Stimulated activated naive CD8-positive, alpha-beta T cell treated with anti-CD3 and anti-CD28 coated beads, Interleukin-15, Interleukin-2, amounts not matched to agents 100 U/mL and 50 U/mL, for 24 hours (primary cell): ENCODE results near the gene ELP4.
"Not testable (repeated sequence)": the region's sequence is repeated elsewhere in the genome, so short reads cannot be mapped to it uniquely, and the experiment has no call there.

Experiments used
- ATAC-seq: fragments of 150-1000 bp; cut with Tn5 transposase; one replicate; pipeline ENCODE4 v1.10.0; 2021
- DNase-seq: peaks from one replicate; pipeline ENCODE4 v3.0.0; 2021

ELP4 gene

DNA sequence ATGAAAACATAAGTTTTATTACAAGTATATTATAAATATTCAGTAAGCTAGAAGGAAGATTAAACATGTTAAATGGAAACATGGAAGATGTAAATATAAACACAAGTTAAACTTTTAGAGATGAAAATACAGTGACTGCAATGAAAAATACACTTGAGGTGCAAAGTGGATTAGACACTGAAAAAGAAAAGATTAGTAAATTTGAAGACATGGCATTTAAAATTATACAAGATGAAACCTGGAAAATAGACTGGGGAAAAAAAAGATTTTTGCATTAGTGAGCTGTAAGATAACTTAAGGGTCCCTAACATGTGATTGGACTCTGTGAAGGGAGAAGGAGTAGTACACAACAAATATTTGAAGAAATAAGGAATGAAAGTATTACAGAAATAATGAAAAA, 33.3 kb downstream of the ELP4 start:
- ATAC-seq (no peak), DNase-seq (no peak)

DNA sequence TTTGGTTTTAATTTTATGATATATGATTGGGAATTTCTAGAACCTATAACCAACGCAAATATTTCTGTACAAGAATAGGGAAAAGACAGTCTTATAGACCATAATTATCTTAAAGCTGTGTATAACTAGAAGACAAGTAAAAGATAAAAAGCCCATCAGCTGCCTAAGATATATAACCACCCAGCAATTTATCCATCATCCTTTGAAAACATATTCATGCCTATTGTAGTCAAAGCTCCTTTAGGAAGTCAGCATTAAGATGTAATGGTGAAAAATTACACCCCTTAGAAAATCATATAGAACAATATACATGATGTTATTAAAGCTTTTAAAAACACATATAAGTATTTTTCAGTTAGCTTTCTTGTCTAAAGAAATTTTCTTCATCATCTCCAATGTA, 46.4 kb downstream of the ELP4 start:
- no peak for DNase-seq
- no peak for ATAC-seq

DNA sequence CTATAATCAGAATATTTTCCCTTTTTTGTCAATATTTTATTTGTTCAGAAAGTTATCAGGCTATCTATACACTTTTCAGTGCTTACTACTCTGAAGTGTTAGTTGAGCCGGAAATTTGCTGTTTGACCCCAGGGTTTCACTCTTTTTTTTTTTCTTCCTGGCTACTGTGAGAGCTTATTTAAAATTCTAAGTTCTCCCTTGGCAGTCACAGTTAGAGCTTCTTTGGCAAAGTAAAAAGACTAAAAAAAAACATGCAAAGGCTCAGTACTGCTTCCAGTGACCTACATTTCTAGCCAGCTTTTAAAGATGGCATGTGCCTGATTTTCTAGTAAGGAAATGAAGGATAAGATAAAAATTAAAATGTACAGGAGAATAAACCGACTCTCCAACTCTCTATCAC, 48.4 kb downstream of the ELP4 start:
- ATAC-seq = no peak

DNA sequence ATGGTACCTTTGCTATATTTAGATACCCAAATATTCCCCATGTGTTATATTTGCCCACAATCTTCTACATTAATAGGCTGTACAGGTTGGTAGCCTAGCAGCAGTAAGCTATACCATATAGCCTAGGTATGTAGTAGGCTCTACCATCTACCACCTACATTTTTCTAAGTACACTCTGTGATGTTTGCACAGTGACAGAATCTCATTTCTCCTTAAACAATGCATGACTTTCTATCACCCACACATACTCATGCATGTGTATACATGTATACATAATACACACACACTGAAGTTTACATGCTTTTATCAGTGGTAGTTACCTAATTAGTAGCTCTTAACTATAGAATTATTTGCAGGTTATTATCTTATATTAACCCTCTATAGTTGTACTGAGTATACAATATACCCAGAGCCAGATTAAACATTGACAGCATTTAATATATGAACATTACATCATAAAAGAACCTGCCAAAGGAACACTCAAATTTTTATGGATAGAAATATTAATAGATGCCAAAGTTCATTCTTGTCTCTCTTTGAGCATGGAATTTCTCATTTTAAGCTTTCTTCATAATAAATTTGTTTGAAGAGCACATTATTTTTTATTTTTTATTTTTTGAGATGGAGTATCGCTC, 51.4 kb downstream of the ELP4 start:
- ATAC-seq = no peak
- no peak for DNase-seq

More for the DNA sequence above, 48.4 kb downstream of the ELP4 start:
- no peak for DNase-seq

DNA sequence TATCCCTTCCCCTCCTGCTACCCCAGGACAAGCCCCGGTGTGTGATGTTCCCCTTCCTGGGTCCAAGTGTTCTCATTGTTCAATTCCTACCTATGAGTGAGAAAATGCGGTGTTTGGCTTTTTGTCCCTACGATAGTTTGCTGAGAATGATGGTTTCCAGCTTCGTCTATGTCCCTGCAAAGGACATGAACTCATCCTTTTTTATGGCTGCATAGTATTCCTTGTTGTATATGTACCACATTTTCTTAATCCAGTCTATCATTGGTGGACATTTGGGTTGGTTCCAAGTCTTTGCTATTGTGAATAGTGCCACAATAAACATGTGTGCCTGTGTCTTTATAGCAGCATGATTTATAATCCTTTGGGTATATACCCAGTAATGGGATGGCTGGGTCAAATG, 55.0 kb downstream of the ELP4 start:
- not testable (repeated sequence) for ATAC-seq, DNase-seq

DNA sequence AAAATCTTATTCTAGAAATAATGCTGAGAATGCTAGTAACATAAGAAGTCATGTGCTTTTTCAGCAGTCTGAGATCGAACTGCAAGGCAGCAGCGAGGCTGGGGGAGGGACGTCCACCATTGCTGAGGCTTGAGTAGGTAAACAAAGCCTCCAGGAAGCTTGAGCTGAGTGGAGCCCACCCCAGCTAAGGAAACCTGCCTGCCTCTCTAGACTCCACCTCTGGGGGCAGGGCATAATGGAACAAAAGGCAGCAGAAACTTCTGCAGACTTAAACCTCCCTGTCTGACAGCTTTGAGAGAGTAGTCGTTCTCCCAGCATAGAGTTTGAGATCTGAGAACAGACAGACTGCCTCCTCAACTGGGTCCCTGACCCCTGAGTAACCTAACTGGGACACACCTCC, 64.6 kb downstream of the ELP4 start:
- not testable (repeated sequence) for ATAC-seq, DNase-seq

DNA sequence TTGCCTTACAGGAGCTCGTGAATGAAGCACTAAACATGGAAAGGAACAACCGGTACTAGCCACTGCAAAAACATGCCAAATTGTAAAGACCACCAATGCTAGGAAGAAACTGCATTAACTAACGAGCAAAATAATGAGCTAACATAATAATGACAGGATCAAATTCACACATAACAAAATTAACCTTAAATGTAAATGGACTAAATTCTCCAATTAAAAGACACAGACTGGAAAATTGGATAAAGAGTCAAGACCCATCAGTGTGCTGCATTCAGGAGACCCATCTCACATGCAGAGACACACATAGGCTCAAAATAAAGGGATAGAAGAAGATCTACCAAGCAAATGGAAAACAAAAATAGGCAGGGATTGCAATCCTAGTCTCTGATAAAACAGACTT, 66.2 kb downstream of the ELP4 start:
- not testable (repeated sequence) for DNase-seq, ATAC-seq

DNA sequence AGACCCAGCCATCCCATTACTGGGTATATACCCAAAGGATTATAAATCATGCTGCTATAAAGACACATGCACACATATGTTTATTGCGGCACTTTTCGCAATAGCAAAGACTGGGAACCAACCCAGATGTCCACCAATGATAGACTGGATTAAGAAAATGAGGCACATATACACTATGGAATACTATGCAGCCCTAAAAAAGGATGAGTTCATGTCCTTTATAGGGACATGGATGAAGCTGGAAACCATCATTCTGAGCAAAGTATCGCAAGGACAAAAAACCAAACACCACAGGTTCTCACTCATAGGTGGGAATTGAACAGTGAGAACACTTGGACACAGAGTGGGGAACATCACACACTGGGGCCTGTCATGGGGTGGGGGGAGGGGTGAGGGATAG, 69.8 kb downstream of the ELP4 start:
- not testable (repeated sequence) for DNase-seq

DNA sequence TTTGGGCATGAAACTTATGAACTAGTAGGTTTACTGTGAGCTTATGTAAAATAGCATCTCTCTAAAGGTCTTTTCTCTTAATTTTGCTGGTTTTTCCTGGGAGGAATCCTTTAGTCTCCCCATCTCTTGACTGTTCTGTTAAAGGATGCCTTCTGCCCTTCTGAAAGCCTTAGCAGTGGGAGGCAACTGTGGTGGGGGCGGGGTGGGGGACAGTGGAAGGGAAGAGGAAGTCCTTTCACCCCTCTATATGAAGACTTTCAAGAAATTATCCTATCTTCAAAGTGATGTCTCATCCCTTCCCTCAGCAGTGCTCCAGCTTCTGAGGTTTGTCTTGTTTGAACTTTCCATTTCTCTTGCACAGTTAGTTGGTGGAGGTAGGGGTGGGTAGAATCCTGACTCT, 73.1 kb downstream of the ELP4 start:
- DNase-seq (no peak), ATAC-seq (no peak)

More for the DNA sequence above, 69.8 kb downstream of the ELP4 start:
- not testable (repeated sequence) for ATAC-seq

DNA sequence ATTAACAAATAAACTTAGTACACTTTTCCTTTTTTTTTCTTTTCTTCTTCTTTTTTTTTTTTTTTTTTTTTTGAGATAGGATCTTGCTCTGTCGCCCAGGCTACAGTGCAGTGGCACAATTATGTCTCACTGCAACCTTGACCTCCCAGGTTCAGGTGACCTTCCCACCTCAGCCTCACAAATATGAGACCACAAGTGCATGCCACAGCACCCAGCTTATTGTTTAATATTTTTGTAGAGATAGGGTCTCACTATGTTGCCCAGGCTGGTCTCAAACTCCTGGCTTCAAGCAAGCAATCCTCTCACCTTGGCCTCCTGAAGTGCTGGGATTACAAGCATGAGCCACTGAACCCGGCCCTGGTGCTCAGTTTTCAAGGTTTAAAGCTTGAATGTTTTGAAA, 88.9 kb downstream of the ELP4 start:
- DNase-seq (no peak), ATAC-seq (no peak)

DNA sequence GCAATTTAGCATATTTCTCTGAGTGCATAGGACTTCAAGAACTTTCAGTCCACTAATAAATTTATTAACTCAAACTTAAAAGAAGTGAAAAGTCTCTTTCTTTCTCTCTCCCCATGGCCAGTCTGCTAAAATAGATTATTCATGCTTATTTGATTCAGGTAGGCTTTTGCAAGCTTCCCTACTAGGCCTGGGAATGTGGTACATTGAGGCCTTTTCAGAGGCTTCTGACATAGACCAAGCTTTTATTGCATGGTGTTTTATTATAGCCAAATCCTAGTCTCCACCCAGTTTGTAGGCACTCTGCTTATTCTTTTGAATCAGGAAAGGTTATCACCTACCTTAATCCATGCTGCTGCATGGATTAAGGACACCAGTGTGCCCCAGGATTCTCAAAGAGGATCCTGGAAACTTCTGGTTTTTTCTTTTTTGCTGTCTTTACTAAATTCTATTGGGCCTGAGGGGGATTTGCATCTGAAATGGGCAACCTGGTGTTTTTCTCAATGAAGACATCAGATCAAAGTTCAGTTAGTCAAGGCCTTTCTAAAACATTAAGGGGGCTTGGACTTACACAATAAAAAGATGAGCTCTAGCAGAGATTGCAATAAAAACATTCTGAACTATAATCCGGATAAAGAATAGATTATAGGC, 92.2 kb downstream of the ELP4 start:
- DNase-seq (no peak), ATAC-seq (no peak)

DNA sequence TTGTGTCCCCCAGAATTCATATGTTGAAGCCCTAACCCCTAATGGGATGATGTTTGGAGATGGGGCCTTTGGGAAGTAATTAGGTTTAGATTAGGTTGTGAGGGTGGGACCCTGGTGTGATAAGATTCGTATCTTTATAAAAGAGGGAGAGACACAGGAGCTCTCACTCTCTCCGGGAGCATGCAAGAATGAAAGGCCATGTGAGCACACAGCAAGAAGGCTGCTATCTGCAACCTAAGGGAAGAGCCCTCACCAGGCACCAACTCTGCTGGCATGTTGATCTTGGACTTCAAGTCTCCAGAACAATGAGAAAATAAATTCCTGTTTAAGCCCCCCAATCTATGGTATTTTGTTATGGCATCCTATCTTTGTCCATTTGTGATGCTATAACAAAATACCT, 97.3 kb downstream of the ELP4 start:
- no peak for ATAC-seq

DNA sequence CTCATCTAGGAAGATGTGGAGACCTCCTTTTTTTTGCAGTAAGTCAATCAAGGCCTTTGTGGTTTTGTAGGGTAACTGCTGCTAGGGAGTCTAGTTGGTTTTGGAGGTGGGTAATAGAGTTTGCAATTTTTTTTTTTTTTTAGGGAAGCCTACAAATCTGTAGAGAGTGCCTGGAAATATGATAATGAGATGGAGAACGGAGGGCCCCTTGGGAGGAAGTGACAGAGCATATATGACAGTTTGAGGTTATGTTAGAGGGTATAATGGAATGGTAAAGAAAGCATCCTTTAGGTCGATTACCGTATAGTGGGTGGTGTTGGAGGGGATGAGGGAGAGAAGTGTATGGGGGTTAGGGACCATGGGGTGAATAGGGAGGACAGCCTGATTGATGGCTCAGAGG, 98.3 kb downstream of the ELP4 start:
- no peak for DNase-seq

More for the DNA sequence above, 97.3 kb downstream of the ELP4 start:
- no peak for DNase-seq

DNA sequence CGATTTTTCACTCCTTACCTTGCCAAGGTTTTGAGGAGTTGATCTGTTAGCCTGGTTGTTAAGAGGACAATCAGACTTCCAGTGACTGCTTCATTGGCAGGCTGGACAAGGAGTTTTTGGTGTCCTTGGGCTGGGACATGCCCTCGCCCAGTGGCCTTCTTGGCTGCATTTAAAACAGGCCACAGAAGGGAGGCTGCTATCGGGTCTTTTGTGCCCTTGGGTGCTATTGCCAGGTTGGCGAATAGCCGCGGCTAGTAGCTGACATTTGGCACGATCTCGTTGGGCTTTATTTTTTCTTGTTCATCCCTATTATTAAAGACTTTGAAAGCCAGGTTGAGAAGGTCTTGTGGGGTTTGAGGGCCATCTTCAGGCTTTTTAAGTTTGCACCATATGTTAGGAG, 99.4 kb downstream of the ELP4 start:
- no peak for ATAC-seq

More for the DNA sequence above, 98.3 kb downstream of the ELP4 start:
- ATAC-seq = no peak

DNA sequence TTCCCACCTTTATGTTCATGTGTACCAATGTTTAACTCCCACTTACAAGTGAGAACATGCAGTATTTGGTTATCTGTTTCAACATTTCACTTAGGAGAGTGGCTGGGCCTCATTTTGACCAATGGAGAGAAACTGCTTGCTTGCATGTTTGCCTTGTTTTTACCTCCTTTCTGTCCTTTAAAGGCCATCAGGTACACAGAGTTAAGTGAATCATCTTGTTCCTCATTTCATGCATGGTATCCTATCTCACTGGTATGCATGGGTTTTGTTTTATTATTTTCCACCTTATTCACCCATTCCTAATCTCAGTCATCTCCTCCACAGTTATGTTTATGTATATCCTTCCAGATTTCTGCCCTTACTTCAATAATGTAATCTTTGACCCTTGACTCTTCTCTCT, 101.0 kb downstream of the ELP4 start:
- ATAC-seq = no peak
- no peak for DNase-seq

More for the DNA sequence above, 99.4 kb downstream of the ELP4 start:
- DNase-seq = no peak

DNA sequence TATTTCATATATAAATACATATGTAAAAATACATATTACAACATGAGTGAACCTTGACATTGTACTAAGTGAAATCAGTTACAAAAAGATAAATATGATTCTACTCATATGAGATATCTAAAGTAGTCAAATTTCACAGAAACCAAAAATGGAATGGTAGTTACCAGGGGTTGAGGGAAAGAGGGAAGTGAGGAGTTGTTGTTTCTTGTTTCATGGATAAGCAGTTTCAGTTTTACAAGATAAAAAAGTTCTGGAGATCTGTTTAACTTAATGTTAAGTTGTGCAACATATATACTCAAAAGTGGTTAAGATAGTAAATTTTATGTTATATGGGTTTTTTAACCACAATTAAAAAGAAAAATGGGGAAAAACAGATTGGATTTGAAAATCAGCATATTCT, 107.7 kb downstream of the ELP4 start:
- no peak for ATAC-seq

DNA sequence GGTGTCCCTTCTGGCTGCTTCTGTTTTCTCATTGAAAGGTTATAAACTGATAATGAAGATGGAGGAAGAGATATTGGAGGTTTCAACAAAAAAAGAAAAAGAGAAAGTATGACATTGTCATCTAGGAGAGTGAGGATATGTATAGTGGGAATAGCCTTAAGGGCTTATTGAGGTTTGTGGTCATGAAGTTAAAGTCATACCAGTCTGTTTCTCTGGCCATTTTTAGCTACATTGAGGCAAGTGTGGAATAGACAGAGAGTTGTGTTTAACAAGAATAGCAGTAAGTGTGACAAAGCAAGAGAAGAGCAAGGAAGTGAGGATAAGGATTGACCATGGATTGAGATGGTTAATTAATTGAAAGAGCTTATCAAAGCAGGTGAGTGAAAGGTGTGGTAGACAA, 110.4 kb downstream of the ELP4 start:
- ATAC-seq = no peak
- no peak for DNase-seq

More for the DNA sequence above, 107.7 kb downstream of the ELP4 start:
- no peak for DNase-seq

DNA sequence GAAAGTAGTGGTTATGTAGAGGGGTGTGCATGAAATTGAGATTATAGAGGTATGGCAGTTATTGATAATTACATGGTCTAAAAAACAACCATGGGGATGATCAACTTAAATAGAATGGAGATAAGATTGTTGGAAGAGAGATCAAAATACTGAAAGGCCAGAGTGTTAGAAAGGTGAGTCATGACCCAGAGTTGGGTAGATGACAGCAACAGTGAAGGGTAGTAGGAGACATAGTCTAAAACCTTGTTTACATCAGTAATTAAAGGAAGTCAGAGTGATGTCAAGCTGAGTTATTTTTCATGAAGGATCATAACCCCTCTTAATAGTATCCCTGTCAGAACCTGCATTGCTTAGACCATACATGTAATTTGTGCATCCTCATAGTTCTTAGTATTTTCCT, 110.9 kb downstream of the ELP4 start:
- peak; percentile 23 for ATAC-seq
- DNase-seq = no peak

DNA sequence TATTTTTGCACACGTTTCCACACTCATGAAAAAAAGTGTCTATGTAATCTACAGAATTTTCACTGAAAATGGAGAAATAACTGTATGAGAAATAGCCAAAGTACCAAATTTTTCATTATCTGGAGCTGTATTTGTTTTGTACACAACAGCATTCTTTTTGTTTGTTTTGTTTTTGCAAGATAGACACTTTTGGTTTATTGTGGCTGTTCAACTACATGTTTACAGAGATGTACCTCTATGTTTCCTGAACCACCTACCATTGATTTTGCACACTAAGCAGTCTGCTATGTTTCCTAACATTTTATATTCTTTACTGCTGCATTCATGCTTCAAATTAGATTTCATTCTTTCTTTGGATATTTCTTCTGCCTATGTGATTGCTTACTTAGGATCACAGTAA, 116.3 kb downstream of the ELP4 start:
- ATAC-seq (no peak), DNase-seq (no peak)

DNA sequence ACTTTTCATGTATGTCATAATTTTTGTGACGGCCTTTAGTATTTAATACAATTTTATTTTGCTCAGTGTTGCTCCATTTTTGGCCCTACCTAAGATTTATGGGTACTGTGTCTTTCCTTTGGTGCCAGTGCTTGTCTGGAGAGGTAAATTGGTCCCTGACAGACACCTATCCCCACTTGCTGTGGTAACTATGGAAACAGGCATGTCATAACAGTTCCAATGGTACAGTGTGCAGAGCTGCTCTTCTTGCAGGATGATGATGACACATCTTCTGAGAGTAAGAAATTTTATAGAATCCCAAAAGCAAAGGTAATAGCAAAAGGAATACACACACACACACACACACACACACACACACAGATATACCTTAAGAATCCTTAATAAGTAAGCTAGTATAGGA, 118.5 kb downstream of the ELP4 start:
- DNase-seq (no peak), ATAC-seq (no peak)

DNA sequence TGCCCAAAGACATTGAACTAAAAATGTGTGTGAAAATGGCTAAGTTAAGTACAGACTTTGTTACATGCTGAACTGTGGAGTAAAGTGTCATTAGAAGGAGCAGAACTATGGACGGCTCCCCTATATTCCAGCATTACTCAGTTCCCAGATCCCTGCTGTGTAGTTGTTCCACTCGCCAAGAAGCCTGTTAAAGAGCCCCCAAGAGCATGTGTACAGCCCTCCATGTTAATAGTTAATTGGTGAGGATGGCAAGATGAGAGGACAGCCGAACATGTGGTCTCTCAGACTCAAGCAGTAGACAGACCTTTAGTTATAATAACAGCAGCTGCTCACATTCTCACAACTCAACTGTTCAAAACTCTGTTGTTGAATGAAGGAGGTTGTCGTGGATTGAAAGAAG, 127.4 kb downstream of the ELP4 start:
- DNase-seq (no peak), ATAC-seq (no peak)

DNA sequence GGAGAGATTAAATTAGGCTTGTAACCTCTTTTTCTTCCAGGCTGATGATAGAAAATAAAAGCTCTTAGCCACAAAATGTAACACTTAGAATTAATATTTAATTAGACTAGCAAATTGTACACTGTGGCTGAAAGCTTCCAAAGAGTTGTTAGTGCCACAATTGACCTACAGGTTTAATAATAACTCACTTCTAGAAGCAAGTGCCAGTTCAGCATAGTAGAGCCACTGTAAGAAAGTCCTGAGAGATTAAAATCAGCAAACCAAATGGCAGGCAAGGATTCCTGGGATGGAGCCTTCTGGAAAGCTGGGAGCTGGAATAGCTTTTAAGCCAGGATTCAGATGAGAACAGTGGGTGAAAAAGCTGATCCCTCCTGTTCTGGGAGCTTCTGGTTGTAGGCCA, 131.0 kb downstream of the ELP4 start:
- DNase-seq = no peak

DNA sequence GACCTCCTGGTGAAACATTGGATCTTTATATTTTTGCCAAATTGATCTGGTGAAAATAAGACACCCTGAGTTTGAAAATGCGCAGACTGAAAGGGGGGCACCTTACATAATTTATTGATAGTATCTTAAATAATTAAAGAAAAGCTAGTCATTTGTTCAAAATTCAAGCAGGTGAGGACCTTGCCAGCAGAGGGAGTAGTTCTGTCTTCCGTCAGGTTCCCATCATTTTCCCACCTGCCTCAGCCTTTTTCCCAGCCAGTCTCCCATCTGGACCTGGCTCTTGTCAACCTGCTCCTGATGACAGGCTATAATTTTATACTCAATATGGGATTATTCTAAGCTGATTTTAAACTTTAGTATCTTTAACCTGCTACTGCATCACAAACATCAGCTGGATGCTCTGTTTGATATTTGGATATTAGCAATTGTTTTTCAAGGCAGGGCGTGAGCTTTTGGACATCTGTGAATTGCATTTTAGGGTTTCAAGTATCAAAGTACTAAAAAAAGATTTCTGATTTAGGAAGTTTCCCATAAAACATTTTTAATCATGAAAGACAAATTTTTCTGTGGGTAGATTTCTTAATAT, 132.0 kb downstream of the ELP4 start:
- DNase-seq (no peak), ATAC-seq (no peak)

More for the DNA sequence above, 131.0 kb downstream of the ELP4 start:
- ATAC-seq = no peak

DNA sequence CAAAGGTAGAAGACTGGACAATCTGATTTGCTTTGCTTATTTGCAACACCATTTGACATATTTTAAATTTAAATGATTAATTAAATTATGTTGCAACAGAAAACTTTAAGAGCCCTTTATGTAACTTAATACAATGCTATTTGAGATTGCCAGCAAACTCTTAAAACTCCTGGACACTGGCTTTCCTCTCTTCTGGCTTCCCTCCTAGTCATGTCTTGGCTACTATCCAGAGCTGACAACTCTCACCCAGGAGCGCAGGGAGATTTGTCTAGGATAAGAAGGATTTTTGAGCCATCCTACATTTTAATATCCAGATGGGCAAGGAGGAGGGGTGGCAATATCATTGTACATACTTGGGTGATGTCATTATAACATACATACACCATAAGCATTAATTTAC, 134.3 kb downstream of the ELP4 start:
- ATAC-seq = no peak
- DNase-seq = no peak
